Ovary (tissue), 3 donors: Measurements from ENCODE around the gene OR10J5.

Experiments
- EP300 ChIP-seq: sonication (generic); formaldehyde crosslinking; IDR thresholded peaks from one replicate; pipeline ENCODE4 v1.6.1; 2017; ENCODE audit warnings: antibody characterized with exemption
- POLR2A ChIP-seq: fragments of 450-650 bp; IDR thresholded peaks from one replicate; pipeline ENCODE4 v1.6.1; 2017; ENCODE audit warnings: antibody characterized with exemption, mild to moderate bottlenecking, moderate library complexity
- TF ChIP-seq, protein P1 (sequence below), 3 donors: fragments of 450-650 bp in 2 of 3; fragments of 200-600 bp in 1 of 3; IDR thresholded peaks; one replicate each; pipeline versions ENCODE4 v1.5.1 to v1.8.0; 2016 to 2022; ENCODE audit warnings: antibody characterized with exemption in 3 of 3, mild to moderate bottlenecking in 1 of 3
- donor health status: DM: no; HTN: no; CAD: no.

DNA sequence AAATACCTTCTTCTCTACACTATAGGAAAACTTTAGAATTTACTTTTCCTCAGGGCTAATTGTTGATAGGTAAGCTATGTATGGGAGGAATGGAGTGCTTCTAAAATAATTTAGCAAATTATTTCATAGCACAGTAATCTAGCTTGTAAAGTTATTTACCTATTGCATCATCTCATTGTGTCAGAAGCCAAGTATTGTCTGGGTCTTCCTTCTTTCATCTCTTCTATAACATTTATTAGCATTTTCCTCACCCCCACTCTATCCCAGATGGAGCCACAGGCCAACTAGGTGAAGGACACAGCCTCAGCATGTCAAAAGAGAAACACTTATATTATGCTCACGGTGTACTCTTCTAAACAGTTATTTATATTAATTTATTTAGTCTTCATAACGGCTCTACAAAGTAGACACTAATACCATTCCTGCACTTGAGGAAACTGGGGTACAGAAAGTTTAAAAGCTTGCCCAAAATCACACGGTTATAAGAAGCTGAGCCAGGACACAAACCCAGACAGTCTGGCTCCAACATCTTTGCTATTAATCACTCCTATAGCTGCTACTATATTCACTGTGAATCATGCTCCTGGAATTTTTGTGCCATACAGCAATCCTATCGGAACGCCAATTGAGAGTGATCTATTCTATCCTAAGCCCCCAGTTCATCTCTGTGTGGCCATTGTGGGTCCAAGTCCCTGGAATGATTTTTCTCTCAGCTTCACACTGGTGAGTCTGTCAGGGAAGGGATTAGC, 43.1 kb downstream of the OR10J5 start:
- TF ChIP-seq, protein P1, sequence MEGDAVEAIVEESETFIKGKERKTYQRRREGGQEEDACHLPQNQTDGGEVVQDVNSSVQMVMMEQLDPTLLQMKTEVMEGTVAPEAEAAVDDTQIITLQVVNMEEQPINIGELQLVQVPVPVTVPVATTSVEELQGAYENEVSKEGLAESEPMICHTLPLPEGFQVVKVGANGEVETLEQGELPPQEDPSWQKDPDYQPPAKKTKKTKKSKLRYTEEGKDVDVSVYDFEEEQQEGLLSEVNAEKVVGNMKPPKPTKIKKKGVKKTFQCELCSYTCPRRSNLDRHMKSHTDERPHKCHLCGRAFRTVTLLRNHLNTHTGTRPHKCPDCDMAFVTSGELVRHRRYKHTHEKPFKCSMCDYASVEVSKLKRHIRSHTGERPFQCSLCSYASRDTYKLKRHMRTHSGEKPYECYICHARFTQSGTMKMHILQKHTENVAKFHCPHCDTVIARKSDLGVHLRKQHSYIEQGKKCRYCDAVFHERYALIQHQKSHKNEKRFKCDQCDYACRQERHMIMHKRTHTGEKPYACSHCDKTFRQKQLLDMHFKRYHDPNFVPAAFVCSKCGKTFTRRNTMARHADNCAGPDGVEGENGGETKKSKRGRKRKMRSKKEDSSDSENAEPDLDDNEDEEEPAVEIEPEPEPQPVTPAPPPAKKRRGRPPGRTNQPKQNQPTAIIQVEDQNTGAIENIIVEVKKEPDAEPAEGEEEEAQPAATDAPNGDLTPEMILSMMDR (IDR thresholded peaks at IDR 0.05): no peak
- TF ChIP-seq POLR2A (no peak), EP300 (no peak)
